K562 (cell line): ENCODE measurements around the gene DAW1.

Experiments used
- BCLAF1 ChIP-seq, 2 experiments: fragments of 450-650 bp in 1 of 2; IDR thresholded peaks; 2 replicates each; pipeline ENCODE4 v1.6.1; 2011 to 2017; ENCODE audit warnings: low read depth in 2 of 2, antibody characterized with exemption in 1 of 2, borderline replicate concordance in 1 of 2, low read length in 1 of 2, mild to moderate bottlenecking in 1 of 2, mixed read lengths in 1 of 2; ENCODE audit not compliant: control insufficient read depth in 1 of 2
- GTF2F1 ChIP-seq: IDR thresholded peaks from 2 replicates; pipeline ENCODE4 v1.6.1; 2011; ENCODE audit warnings: low read depth, low read length, improper control_type of control experiment
- NELFE ChIP-seq: IDR thresholded peaks from 2 replicates; pipeline ENCODE4 v1.6.1; 2011; ENCODE audit warnings: mild to moderate bottlenecking; ENCODE audit not compliant: insufficient read depth, insufficient read length
- RAD21 ChIP-seq, 2 experiments: fragments of 250-450 bp in 1 of 2; fragments of 450-650 bp in 1 of 2; sonication (Bioruptor Pico) in 1 of 2; formaldehyde crosslinking in 1 of 2; IDR thresholded peaks in 1 of 2; conservative IDR thresholded peaks in 1 of 2; 2 replicates each; pipeline versions ENCODE4 v1.4.0 to v1.8.0; 2020 to 2022; ENCODE audit warnings: mild to moderate bottlenecking in 2 of 2, moderate library complexity in 1 of 2
- SP2 ChIP-seq: IDR thresholded peaks from 2 replicates; pipeline ENCODE4 v1.6.1; 2011; ENCODE audit warnings: mild to moderate bottlenecking, low read depth, low read length, moderate library complexity; ENCODE audit not compliant: poor library complexity, severe bottlenecking; ENCODE audit errors: extremely low read depth

DNA sequence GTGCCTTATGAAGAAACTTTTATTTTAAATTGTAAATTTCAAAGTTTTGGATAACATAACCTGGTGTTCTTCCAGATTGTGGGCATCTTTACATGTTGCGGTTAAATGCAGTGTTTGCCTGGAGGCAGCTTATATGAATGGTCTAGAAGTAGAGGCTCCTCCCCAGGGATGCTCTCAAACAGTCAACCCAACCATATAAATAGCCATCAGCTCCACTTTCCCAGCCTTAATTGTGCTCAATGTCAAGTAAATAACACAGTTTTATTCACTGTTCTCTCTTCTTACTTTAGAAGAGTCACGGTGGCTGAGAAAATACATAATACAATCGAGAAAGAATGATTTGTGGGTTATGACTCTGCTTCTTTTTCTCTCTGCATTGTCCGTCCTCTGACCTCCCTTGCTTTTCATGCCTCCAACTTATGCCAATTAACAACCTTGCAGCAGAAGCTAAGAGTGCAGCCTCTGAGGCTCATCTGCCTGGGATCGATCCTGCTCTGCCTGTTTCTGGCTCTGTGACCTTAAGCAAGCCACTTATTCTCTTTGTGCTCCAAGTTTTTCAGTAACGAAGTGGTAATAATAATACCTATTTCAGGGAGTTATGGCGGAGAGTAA lies 100.3 kb downstream of the DAW1 start:
- TF ChIP-seq NELFE = no peak
- no peak for TF ChIP-seq RAD21 (CRISPR knock-in tag; conservative IDR thresholded peaks at IDR 0.05 in 1 of 2, IDR thresholded peaks at IDR 0.05 in 1 of 2)
- no peak for TF ChIP-seq SP2
- no peak for TF ChIP-seq GTF2F1
- TF ChIP-seq BCLAF1 (IDR thresholded peaks at IDR 0.05; ENCODE audit: borderline replicate concordance in 1 of 2, control insufficient read depth in 1 of 2, low read depth in 2 of 2, low read length in 1 of 2) = no peak
